SK-N-SH (cell line): ENCODE data around the gene SGSM2. TPM values are rescaled to one million over a fixed set of nuclear protein-coding genes. Genes with fewer than 3 reads are reported as not detected.

Experiments used
- CTCF ChIA-PET: fragments of 300-600, 350-600 bp; formaldehyde crosslinking; extraction: SDS; loops from one replicate; lab custom pipeline; 2021; lab: Yijun Ruan, JAX
- POLR2A ChIA-PET: fragments of 350-600 bp; sonication (Branson Sonifier 250); formaldehyde crosslinking; extraction: SDS; loops from one replicate; lab custom pipeline; 2020; ENCODE audit warnings: antibody characterized with exemption, inconsistent platforms; lab: Yijun Ruan, JAX
- DNase-seq: peaks from one replicate; pipeline ENCODE4 v3.0.0; 2012
- H2AFZ ChIP-seq: fragments of 200-600 bp; sonication (generic); 2 replicates; pipeline ENCODE4 v1.8.1; 2016; ENCODE audit warnings: antibody characterized with exemption, mild to moderate bottlenecking, low read depth
- H3F3A ChIP-seq: fragments of 200-600 bp; sonication (generic); replicated peaks from 2 replicates; pipeline ENCODE3; 2016; ENCODE audit warnings: antibody characterized with exemption, mild to moderate bottlenecking; ENCODE audit not compliant: insufficient read depth
- H3K27ac ChIP-seq, 2 experiments: fragments of 200-500 bp in 1 of 2; fragments of 200-600 bp in 1 of 2; sonication (Bioruptor generic) in 1 of 2; sonication (generic), shearing (Covaris generic) in 1 of 2; 2 replicates each; pipeline versions ENCODE4 v1.5.1 to v1.6.1; 2014 to 2016; ENCODE audit warnings: low read depth in 2 of 2, inconsistent platforms in 1 of 2, low read length in 1 of 2, mild to moderate bottlenecking in 1 of 2, mixed read lengths in 1 of 2
- H3K27me3 ChIP-seq: fragments of 200-600 bp; sonication (generic), shearing (Covaris generic); 2 replicates; pipeline ENCODE4 v1.6.1; 2016; ENCODE audit warnings: mixed run types; ENCODE audit not compliant: insufficient read depth
- H3K36me3 ChIP-seq, 2 experiments: fragments of 200-500 bp in 1 of 2; fragments of 200-600 bp in 1 of 2; sonication (Bioruptor generic) in 1 of 2; sonication (generic) in 1 of 2; replicated peaks in 1 of 2; 2 replicates each; pipeline versions ENCODE3 to v1.5.1; 2014 to 2016; ENCODE audit warnings: low read length in 1 of 2, mild to moderate bottlenecking in 1 of 2; ENCODE audit not compliant: insufficient read depth in 2 of 2, control insufficient read depth in 1 of 2
- H3K4me1 ChIP-seq, 2 experiments: fragments of 200-500 bp in 1 of 2; fragments of 200-600 bp in 1 of 2; sonication (Bioruptor generic) in 1 of 2; sonication (generic), shearing (Covaris generic) in 1 of 2; 2 replicates each; pipeline versions ENCODE4 v1.5.1 to v1.6.1; 2014 to 2016; ENCODE audit warnings: low read depth in 1 of 2, low read length in 1 of 2, mixed run types in 1 of 2; ENCODE audit not compliant: insufficient read depth in 2 of 2, control insufficient read depth in 1 of 2
- H3K4me2 ChIP-seq: fragments of 200-600 bp; sonication (generic), shearing (Covaris generic); 2 replicates; pipeline ENCODE4 v1.6.1; 2017; ENCODE audit warnings: mixed run types
- H3K4me3 ChIP-seq, 2 experiments: fragments of 200-500 bp in 1 of 2; fragments of 200-600 bp in 1 of 2; sonication (Bioruptor generic) in 1 of 2; sonication (generic), shearing (Covaris generic) in 1 of 2; 2 replicates each; pipeline versions ENCODE4 v1.5.1 to v1.8.1; 2014 to 2016; ENCODE audit warnings: low read depth in 2 of 2, inconsistent platforms in 1 of 2, low read length in 1 of 2, mild to moderate bottlenecking in 1 of 2, mixed read lengths in 1 of 2, moderate library complexity in 1 of 2
- H3K79me2 ChIP-seq: fragments of 200-600 bp; sonication (generic); 2 replicates; pipeline ENCODE4 v1.8.1; 2017; ENCODE audit warnings: mild to moderate bottlenecking; ENCODE audit not compliant: insufficient read depth
- H3K9ac ChIP-seq: fragments of 200-600 bp; sonication (generic); 2 replicates; pipeline ENCODE4 v1.6.1; 2017; ENCODE audit warnings: mixed run types
- H3K9me2 ChIP-seq: fragments of 200-600 bp; sonication (generic); 2 replicates; pipeline ENCODE4 v1.6.1; 2017; ENCODE audit warnings: mixed run types
- H3K9me3 ChIP-seq: fragments of 200-600 bp; sonication (generic); 2 replicates; pipeline ENCODE4 v1.6.1; 2017; ENCODE audit warnings: mixed run types, mild to moderate bottlenecking, moderate library complexity
- H4K20me1 ChIP-seq: fragments of 200-600 bp; sonication (generic); 2 replicates; pipeline ENCODE4 v1.6.1; 2017; ENCODE audit warnings: mild to moderate bottlenecking, mixed run types; ENCODE audit not compliant: insufficient read depth
- CTCF ChIP-seq: fragments of 200-600 bp; sonication (generic); IDR thresholded peaks from 2 replicates; pipeline ENCODE4 v1.6.1; 2017; ENCODE audit warnings: antibody characterized with exemption, mild to moderate bottlenecking, moderate library complexity
- ELF1 ChIP-seq: IDR thresholded peaks from 2 replicates; pipeline ENCODE4 v1.4.0; 2012
- FOSL2 ChIP-seq: IDR thresholded peaks from 2 replicates; pipeline ENCODE4 v1.4.0; 2012; ENCODE audit warnings: low read depth, mild to moderate bottlenecking, moderate library complexity, borderline replicate concordance
- FOXJ3 ChIP-seq: sonication (generic); formaldehyde crosslinking; IDR thresholded peaks from 2 replicates; pipeline ENCODE4 v1.5.1; 2020; ENCODE audit warnings: mild to moderate bottlenecking, missing genetic modification reagents
- MEF2A ChIP-seq: IDR thresholded peaks from 2 replicates; pipeline ENCODE4 v1.4.0; 2012; ENCODE audit warnings: low read depth, borderline replicate concordance
- MXI1 ChIP-seq: IDR thresholded peaks from 2 replicates; pipeline ENCODE4 v1.6.1; 2012; ENCODE audit warnings: mild to moderate bottlenecking, low read depth, low read length, improper control_type of control experiment
- NRF1 ChIP-seq: IDR thresholded peaks from 2 replicates; pipeline ENCODE4 v1.6.1; 2012; ENCODE audit warnings: low read depth, mild to moderate bottlenecking, low read length
- PBX3 ChIP-seq: IDR thresholded peaks from 2 replicates; pipeline ENCODE4; 2012
- RAD21 ChIP-seq: IDR thresholded peaks from 2 replicates; pipeline ENCODE4 v1.6.1; 2012; ENCODE audit warnings: mild to moderate bottlenecking, low read length
- REST ChIP-seq: IDR thresholded peaks from 2 replicates; pipeline ENCODE4 v1.6.1; 2012; ENCODE audit warnings: mild to moderate bottlenecking, low read depth, low read length, moderate library complexity
- SIN3A ChIP-seq: IDR thresholded peaks from 2 replicates; pipeline ENCODE4 v1.6.1; 2012; ENCODE audit warnings: low read depth, mild to moderate bottlenecking, low read length, moderate library complexity, borderline replicate concordance
- TAF1 ChIP-seq: IDR thresholded peaks from 2 replicates; pipeline ENCODE4 v1.6.1; 2012; ENCODE audit warnings: low read depth, mild to moderate bottlenecking, low read length, moderate library complexity, borderline replicate concordance
- TCF12 ChIP-seq: IDR thresholded peaks from 2 replicates; pipeline ENCODE4 v1.4.0; 2012
- USF2 ChIP-seq: fragments of 150-350 bp; IDR thresholded peaks from 2 replicates; pipeline ENCODE4 v1.6.1; 2017; ENCODE audit warnings: antibody characterized with exemption, low read length, low read depth, borderline replicate concordance
- YY1 ChIP-seq: IDR thresholded peaks from 2 replicates; pipeline ENCODE4 v1.4.0; 2012; ENCODE audit warnings: low read depth, mild to moderate bottlenecking
- ZBTB33 ChIP-seq: IDR thresholded peaks from 2 replicates; pipeline ENCODE4 v1.4.0; 2012; ENCODE audit warnings: low read depth, borderline replicate concordance
- WGBS: methylation state at CpG from one replicate; pipeline ENCODE4 v1.1.6; 2017; ENCODE audit warnings: low lambda C conversion rate; 5-methylcytosine and 5-hydroxymethylcytosine counted together
- polyA plus RNA-seq, 3 experiments: library from polyadenylated mRNA; depleted of rRNA; stranded (reverse); fragments of >200 nt; gene quantifications; 2 replicates each; pipeline ENCODE4 v1.2.3, GENCODE V29; 2012

SGSM2 gene
- polyA plus RNA-seq, 1 of the 3 experiments (the other 2 are of a cell fraction), result 85.9 TPM

DNA sequence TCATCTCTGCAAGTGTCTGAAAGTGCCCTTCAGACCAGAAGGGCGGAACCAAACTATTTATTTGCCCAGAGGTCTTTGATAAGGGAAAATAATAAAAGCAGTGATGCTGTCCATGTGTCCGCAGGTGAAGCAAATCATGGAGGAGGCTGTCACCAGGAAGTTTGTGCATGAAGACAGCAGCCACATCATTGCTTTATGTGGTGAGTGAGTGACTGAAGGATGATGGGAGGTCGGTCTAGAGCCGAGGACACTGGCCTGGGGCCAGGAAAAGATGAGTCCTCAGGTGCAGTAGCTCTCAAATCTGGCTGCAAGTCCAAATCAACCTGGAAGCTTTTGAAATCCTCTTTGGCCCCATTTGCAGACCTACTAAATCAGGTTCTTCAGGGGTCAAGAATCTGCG lies 6.1 kb downstream of the SGSM2 start (continued):
- TF ChIP-seq YY1 (no peak), TCF12 (no peak), NRF1 (no peak), FOXJ3 (no peak)
- TF ChIP-seq, all 33 proteins: peak for 0

DNA sequence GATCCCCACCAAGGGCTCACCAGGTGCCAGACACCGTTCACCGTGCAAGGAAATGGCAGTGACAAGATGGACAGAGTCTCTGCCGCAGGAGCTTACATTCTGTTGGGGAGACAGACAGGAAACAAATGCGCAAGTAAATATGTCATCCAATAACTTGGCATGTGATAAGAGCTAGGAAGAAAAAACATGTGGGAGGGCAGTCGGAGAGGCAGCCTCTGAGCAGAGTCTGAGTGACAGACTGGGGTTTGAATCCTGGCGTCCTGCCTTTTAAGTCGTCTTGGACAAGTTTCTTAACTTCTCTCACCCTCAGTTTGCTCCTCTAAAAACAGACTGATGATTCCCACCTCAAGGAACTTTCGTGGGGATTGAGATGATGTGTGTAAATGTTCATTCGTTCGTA lies 7.2 kb downstream of the SGSM2 start:
- H3K4me2 ChIP-seq, result no peak overlapping the region
- peaks cover 15% of the 10 kb centered on the region for H4K20me1 ChIP-seq
- H3K9me3 ChIP-seq, result no peaks in the 10 kb centered on the region
- ChIA-PET CTCF (interaction anchor here (0.5 kb wide), 1 partner anchor 95 kb away, joined by 3 read pairs; no protein-coding TSS in a partner anchor), POLR2A (interaction anchor here (1.8 kb wide), 1 partner anchor 8 kb away, joined by 7 read pairs; the partner anchor contains the start of gene TSR1)
- H3K27me3 ChIP-seq, result no peaks in the 10 kb centered on the region
- H3K79me2 ChIP-seq, result peaks cover 35% of the 10 kb centered on the region; the same call in 1 of the 2 replicates
- peaks cover 6 to 10% of the 10 kb centered on the region in 2 experiments; a peak in 2 of 4 replicates for H3K4me1 ChIP-seq
- TF ChIP-seq TAF1 (no peak), NRF1 (no peak), SIN3A (no peak), FOSL2 (no peak), ELF1 (no peak), MXI1 (no peak), RAD21 (no peak), TCF12 (no peak), CTCF (no peak), MEF2A (no peak), PBX3 (no peak), REST (no peak), ZBTB33 (no peak), USF2 (no peak)
- DNase-seq, result no peak
- H3K4me3 ChIP-seq, result no peak overlapping the region
- no peak overlapping the region for H2AFZ ChIP-seq
- no peak overlapping the region for H3K27ac ChIP-seq
- H3K36me3 ChIP-seq, result peaks cover 9 to 29% of the 10 kb centered on the region in 2 experiments
- H3F3A ChIP-seq, result peaks cover 6% of the 10 kb centered on the region
- no peaks in the 10 kb centered on the region for H3K9me2 ChIP-seq
- H3K9ac ChIP-seq, result no peak overlapping the region
- 97% methylated on average over 10 of the region's 10 CpGs for WGBS
